RWPE1 (cell line): Measurements from ENCODE around the gene FKBP9.
"Not testable (repeated sequence)": the region's sequence is repeated elsewhere in the genome, so short reads cannot be mapped to it uniquely, and the experiment has no call there.

Experiments used
- CTCF ChIA-PET: fragments of 350-600 bp; sonication (Branson Sonifier 250); formaldehyde crosslinking; extraction: SDS; loops from one replicate; lab custom pipeline; 2021; lab: Yijun Ruan, JAX
- POLR2A ChIA-PET: fragments of 400-600 bp; formaldehyde crosslinking; extraction: SDS; loops from one replicate; lab custom pipeline; 2020; ENCODE audit warnings: antibody characterized with exemption; ENCODE audit not compliant: low non-redundant PET; lab: Yijun Ruan, JAX
- DNase-seq: peaks from one replicate; pipeline ENCODE4 v3.0.0; 2012; ENCODE audit warnings: low spot score
- H3K27ac ChIP-seq: fragments of 450-650 bp; 2 replicates; pipeline ENCODE4 v1.5.1; 2017
- CTCF ChIP-seq: fragments of 450-650 bp; conservative IDR thresholded peaks from 2 replicates; pipeline ENCODE4 v1.5.1; 2017; ENCODE audit warnings: low read depth, mild to moderate bottlenecking

The FKBP9 gene

GRCh38 chr7:32957326-32958045 is at the start of gene FKBP9:
TSS of gene FKBP9 (plus strand) at chr7:32957440. CDS start at chr7:32957574, 134 bp downstream.
- DNase-seq, result peak; percentile 97
- POLR2A ChIA-PET, result interaction anchor here (1.4 kb wide), 1 partner anchor 15 kb away, joined by 11 read pairs; no protein-coding TSS in a partner anchor
- CTCF ChIA-PET, result interaction anchor here (0.6 to 1.7 kb wide), 3 partner anchors 14 to 73 kb away, joined by 4 to 7 read pairs (median 4); no protein-coding TSS in a partner anchor
- TF ChIP-seq CTCF, result no peak
- H3K27ac ChIP-seq, result peak within 1 kb of the TSS; percentile 96

- no peak overlapping the region for H3K27ac ChIP-seq
- no peak for TF ChIP-seq CTCF
- no peak for DNase-seq
- ChIA-PET CTCF (no interaction called here), POLR2A (no interaction called here)
Measured at GRCh38 chr7:32910195-32910594, 47.0 kb upstream of the FKBP9 start.

GRCh38 chr7:32914184-32914583 is 43.1 kb upstream of the FKBP9 start:
- no peak for DNase-seq
- ChIA-PET POLR2A (no interaction called here), CTCF (interaction anchor here (0.8 kb wide), 1 partner anchor 68 kb away, joined by 3 read pairs; no protein-coding TSS in a partner anchor)
- H3K27ac ChIP-seq, result no peak overlapping the region
- no peak for TF ChIP-seq CTCF

GRCh38 chr7:32915041-32915536 is 42.2 kb upstream of the FKBP9 start:
- DNase-seq, result no peak
- POLR2A ChIA-PET, result no interaction called here
- TF ChIP-seq CTCF, result no peak
- CTCF ChIA-PET, result no interaction called here
- H3K27ac ChIP-seq, result no peak overlapping the region

GRCh38 chr7:32916006-32916405 is 41.2 kb upstream of the FKBP9 start:
- no peak overlapping the region for H3K27ac ChIP-seq
- DNase-seq, result no peak
- no peak for TF ChIP-seq CTCF
- ChIA-PET POLR2A (no interaction called here), CTCF (no interaction called here)

GRCh38 chr7:32916994-32917393 is 40.2 kb upstream of the FKBP9 start:
- H3K27ac ChIP-seq, CTCF ChIA-PET, POLR2A ChIA-PET, DNase-seq: not testable (repeated sequence)

- TF ChIP-seq CTCF, result no peak
- ChIA-PET POLR2A (no interaction called here), CTCF (no interaction called here)
- no peak for DNase-seq
- no peak overlapping the region for H3K27ac ChIP-seq
Measured at GRCh38 chr7:32921896-32922295, 35.3 kb upstream of the FKBP9 start.
